H1 (cell line): ENCODE measurements around the gene MRTFA. TPM values are rescaled to one million over a fixed set of nuclear protein-coding genes. Genes with fewer than 3 reads are reported as not detected.

Experiments
- BRCA1 ChIP-seq: IDR thresholded peaks from 2 replicates; pipeline ENCODE4 v1.6.1; 2012; ENCODE audit warnings: low read depth, low read length, improper control_type of control experiment
- CHD2 ChIP-seq: IDR thresholded peaks from 2 replicates; pipeline ENCODE4 v1.6.1; 2012; ENCODE audit warnings: low read length, improper control_type of control experiment
- CTBP2 ChIP-seq: IDR thresholded peaks from 2 replicates; pipeline ENCODE4 v1.7.0; 2011; ENCODE audit warnings: borderline replicate concordance, mild to moderate bottlenecking, moderate library complexity, mixed read lengths, low read length; ENCODE audit not compliant: insufficient read depth, insufficient read length
- MAFK ChIP-seq: IDR thresholded peaks from 2 replicates; pipeline ENCODE4 v1.6.1; 2012; ENCODE audit warnings: low read depth, mild to moderate bottlenecking, improper control_type of control experiment, low read length
- SIX5 ChIP-seq: IDR thresholded peaks from 2 replicates; pipeline ENCODE4 v1.6.1; 2011; ENCODE audit warnings: mild to moderate bottlenecking, low read depth, low read length
- polyA plus RNA-seq, 7 experiments: library from polyadenylated mRNA; depleted of rRNA in 3 of 7; stranded (reverse) in 5 of 7; unstranded in 2 of 7; fragments of >200 nt in 5 of 7; fragments of 200-250 nt in 2 of 7; gene quantifications; 1 replicate in 5 of 7; 2 replicates in 1 of 7; 4 replicates in 1 of 7; pipeline versions ENCODE4 v1.2.1 to v1.2.3, GENCODE V29; 2011 to 2013; ENCODE audit warnings: missing spikeins in 2 of 7, mixed read lengths in 2 of 7
- total RNA-seq: library from RNA; stranded (reverse); fragmentation: NEBNext Ultra II Directional; extraction: Animal tissue kit (Norgen Biotek cat#: 25700); gene quantifications from 2 replicates; pipeline ENCODE4 v1.2.1, GENCODE V29; 2021
- TF ChIP-seq, protein P1 (sequence below): IDR thresholded peaks from 2 replicates; pipeline ENCODE4 v1.6.1; 2011; ENCODE audit warnings: low read length, improper control_type of control experiment
- TF ChIP-seq, protein P2 (sequence below): IDR thresholded peaks from 2 replicates; pipeline ENCODE4 v1.6.1; 2012; ENCODE audit warnings: inconsistent platforms

The MRTFA gene
- total and polyA plus RNA-seq, 2 of the 8 experiments (the other 6 are each of a cell fraction or from before 2014, with no cell fraction given) = 5.4 to 37.9 TPM

DNA sequence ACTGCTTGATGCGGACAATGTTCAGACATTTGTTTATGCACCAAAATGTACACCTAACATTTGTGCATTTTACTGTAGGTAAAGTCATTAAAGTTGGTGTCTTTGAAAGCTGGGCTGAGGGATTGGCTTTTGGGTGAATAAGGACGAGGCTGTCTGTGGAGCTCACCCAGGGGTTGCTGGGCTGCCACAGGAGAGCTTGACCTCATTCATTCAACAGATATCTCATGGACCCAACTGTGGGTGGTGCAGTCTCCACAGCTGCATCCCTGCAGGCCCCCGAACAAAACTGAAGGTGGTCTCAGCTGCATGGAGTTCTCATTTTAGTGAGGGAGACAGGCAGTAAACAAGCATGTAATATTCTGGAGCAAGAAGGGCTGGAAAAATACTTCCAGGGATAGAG lies 233.4 kb downstream of the MRTFA start (continued):
- TF ChIP-seq, protein P1, sequence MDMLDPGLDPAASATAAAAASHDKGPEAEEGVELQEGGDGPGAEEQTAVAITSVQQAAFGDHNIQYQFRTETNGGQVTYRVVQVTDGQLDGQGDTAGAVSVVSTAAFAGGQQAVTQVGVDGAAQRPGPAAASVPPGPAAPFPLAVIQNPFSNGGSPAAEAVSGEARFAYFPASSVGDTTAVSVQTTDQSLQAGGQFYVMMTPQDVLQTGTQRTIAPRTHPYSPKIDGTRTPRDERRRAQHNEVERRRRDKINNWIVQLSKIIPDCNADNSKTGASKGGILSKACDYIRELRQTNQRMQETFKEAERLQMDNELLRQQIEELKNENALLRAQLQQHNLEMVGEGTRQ = no peak
- TF ChIP-seq, protein P2, sequence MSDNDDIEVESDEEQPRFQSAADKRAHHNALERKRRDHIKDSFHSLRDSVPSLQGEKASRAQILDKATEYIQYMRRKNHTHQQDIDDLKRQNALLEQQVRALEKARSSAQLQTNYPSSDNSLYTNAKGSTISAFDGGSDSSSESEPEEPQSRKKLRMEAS = no peak
- TF ChIP-seq BRCA1 (no peak), SIX5 (no peak), MAFK (no peak), CHD2 (no peak), CTBP2 (no peak)
- TF ChIP-seq, all 59 proteins: peak for 0
